NCI-H2107 (cell line): ENCODE data around the gene ZFP1.

ENCODE experiments used
- DNase-seq: peaks from one replicate; lab custom pipeline; 2025; lab: John Stamatoyannopoulos, UW

Gene ZFP1

GRCh38 chr16:75160386-75160785, 12.1 kb downstream of the ZFP1 start:
- no peak for DNase-seq

GRCh38 chr16:75169899-75170405, 21.6 kb downstream of the ZFP1 start:
- no peak for DNase-seq

DNA sequence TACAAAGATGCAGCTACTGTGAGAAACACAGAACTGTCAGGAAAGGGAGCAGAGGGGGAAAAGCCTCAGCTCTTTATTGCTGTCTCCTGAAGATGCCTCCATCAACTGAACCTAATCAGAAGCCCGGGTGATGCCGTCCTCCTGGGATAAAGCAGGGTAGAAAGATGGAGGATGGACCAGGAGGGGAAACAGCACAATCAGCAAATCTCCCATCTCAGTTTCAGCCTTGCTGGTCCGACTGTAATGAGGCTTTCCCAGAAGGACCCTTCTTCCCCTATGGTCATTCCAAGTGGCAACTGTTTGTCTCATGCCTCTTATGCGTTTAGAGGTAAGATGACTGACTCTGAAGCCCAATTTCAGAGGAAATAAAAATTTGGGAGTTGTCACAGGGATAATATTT, 24.3 kb downstream of the ZFP1 start:
- DNase-seq, result no peak

GRCh38 chr16:75175074-75175473, 26.8 kb downstream of the ZFP1 start:
- DNase-seq, result no peak

GRCh38 chr16:75176926-75177325, 28.6 kb downstream of the ZFP1 start:
- no peak for DNase-seq

DNA sequence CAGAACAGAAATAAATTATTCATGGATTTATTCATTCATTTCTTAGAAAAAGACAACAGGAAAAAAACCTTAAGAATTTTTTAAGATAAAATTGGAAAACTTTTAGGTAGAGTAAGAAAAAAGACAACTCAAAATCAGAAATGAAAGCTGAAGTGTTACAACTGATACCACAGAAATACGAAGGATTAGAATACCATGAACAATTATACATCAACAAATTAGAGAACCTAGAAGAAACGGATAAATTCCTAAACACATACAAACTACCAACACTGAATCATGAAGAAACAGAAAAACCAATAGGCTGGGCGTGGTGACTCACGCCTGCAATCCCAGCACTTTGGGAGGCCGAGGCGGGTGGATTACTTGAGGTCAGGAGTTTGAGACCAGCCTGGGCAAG, 30.9 kb downstream of the ZFP1 start:
- no peak for DNase-seq

DNA sequence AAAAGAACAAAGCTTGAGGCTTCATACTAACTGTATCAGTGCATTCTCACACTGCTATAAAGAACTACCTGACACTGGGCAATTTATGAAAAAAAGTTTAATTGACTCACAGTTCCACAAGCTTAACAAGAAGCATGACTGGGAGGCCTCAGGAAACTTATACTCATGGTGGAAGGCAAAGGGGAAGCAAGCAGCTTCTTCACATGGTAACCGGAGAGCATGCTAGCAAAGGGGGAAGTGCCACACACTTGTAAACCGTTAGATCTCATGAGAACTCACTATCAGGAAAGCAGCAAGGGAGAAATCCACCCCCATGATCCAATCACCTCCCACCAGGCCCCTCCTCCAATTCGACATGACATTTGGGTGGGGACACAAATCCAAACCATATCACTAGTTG, 33.3 kb downstream of the ZFP1 start:
- DNase-seq, result no peak

GRCh38 chr16:75188832-75189477, 40.6 kb downstream of the ZFP1 start:
- no peak for DNase-seq

- DNase-seq, result no peak
Observed at GRCh38 chr16:75189638-75190245, 41.4 kb downstream of the ZFP1 start.

- DNase-seq, result no peak
Observed at GRCh38 chr16:75192606-75193264, 44.4 kb downstream of the ZFP1 start.

DNA sequence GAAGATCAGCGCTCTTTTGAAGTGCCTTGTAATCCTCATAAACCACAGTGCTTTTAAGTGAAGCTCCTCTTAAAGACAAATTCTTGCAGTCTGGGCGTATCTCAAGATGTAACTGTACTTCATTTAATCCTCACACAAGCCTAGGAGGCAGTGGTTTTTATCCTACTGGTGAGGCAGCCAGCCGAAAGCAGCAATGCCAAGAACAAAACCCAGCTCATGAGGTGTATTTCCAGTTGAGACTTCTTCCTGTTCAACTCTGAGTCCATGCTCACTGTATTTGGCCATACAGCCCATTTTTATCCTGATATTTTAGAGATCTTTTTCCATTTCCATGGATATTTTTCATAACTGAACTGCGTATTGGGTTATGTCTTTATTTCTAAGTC, 44.9 kb downstream of the ZFP1 start:
- DNase-seq, result no peak

- DNase-seq, result no peak
Observed at GRCh38 chr16:75193730-75194444, 45.6 kb downstream of the ZFP1 start.

GRCh38 chr16:75195811-75196790, 47.8 kb downstream of the ZFP1 start:
- no peak for DNase-seq

- DNase-seq, result no peak
Observed at GRCh38 chr16:75196836-75197235, 48.5 kb downstream of the ZFP1 start.

- no peak for DNase-seq
Observed at GRCh38 chr16:75197522-75198134, 49.3 kb downstream of the ZFP1 start.

GRCh38 chr16:75198135-75198600, 49.8 kb downstream of the ZFP1 start:
- no peak for DNase-seq

GRCh38 chr16:75202069-75202590, 53.8 kb downstream of the ZFP1 start:
- DNase-seq, result no peak

DNA sequence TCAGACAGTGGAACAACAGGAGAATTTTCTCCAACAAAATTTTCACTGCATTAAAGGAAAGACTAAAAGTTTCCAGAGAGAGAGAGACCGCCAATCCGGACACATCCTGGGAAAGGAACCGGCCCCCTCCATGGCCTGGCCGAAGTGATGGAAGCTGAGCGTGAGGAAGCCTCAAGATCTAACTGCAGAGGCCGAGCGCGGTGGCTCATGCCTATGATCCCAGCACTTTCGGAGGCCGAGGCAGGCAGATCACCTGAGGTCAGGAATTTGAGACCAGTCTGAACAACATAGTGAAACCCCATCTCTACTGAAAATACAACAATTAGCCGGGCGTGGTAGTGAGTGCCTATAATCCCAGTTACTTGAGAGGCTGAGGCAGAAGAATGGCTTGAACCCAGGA, 54.8 kb downstream of the ZFP1 start:
- DNase-seq, result no peak

DNA sequence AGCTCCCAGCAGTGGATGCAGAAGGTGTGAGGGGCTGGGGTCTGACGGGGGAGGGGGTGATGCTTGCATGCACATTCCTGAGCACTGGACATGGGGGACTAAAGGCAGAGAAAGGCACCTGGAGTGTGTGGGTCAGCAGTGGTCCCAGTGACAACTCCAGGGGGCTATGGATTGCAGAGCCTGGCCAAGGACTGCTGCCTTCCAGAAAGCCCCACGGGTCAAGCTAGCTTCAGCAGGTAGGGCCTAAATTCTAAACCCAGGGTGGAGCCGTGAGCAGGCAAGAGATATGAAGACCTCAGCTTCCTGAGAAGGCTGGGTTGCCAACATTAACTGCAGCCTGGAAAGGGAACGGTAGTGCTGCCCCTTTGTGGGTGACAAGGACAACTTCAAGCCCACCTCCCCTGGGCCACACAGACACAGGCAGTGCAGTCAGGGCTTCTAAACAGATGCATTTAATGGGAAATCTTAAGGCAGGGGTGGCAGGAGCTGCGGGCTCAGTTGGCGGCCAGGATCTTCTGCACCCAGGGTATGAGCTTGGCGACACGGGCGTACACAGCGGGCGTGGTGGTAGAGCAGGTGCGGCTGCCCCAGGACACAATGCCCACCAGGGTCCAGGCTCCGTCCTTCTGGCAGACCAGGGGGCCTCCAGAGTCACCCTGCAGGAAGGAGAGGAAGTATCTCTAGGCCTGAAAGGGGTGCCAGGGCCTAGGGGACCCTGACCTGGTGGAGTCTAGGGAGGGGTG, 55.5 kb downstream of the ZFP1 start:
- DNase-seq, result no peak

DNA sequence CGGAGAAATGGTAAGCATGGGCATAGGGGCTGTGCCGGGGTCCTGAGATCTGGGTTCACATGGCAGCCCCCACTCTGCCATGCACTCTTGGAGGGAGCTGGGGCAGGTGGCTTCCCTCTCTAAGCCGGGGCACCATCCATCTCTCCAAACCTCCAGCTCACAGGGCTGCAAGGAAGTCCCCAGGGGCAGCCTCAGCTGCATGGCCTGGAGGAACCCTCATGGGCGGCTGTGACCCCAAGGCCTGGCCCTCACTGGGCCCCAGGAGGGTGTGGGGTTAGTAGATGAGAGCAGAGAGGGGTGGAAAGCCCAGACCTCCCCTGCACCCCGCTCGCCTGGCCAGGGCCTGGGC, 56.1 kb downstream of the ZFP1 start:
- no peak for DNase-seq
